SK-N-SH (cell line): ENCODE data around the gene MAP4K4. TPM values are rescaled to one million over a fixed set of nuclear protein-coding genes. Genes with fewer than 3 reads are reported as not detected.

Experiments used
- CTCF ChIA-PET: fragments of 300-600, 350-600 bp; formaldehyde crosslinking; extraction: SDS; loops from one replicate; lab custom pipeline; 2021; lab: Yijun Ruan, JAX
- POLR2A ChIA-PET: fragments of 350-600 bp; sonication (Branson Sonifier 250); formaldehyde crosslinking; extraction: SDS; loops from one replicate; lab custom pipeline; 2020; ENCODE audit warnings: antibody characterized with exemption, inconsistent platforms; lab: Yijun Ruan, JAX
- DNase-seq: peaks from one replicate; pipeline ENCODE4 v3.0.0; 2012
- H2AFZ ChIP-seq: fragments of 200-600 bp; sonication (generic); 2 replicates; pipeline ENCODE4 v1.8.1; 2016; ENCODE audit warnings: antibody characterized with exemption, mild to moderate bottlenecking, low read depth
- H3F3A ChIP-seq: fragments of 200-600 bp; sonication (generic); replicated peaks from 2 replicates; pipeline ENCODE3; 2016; ENCODE audit warnings: antibody characterized with exemption, mild to moderate bottlenecking; ENCODE audit not compliant: insufficient read depth
- H3K27ac ChIP-seq, 2 experiments: fragments of 200-500 bp in 1 of 2; fragments of 200-600 bp in 1 of 2; sonication (Bioruptor generic) in 1 of 2; sonication (generic), shearing (Covaris generic) in 1 of 2; 2 replicates each; pipeline versions ENCODE4 v1.5.1 to v1.6.1; 2014 to 2016; ENCODE audit warnings: low read depth in 2 of 2, inconsistent platforms in 1 of 2, low read length in 1 of 2, mild to moderate bottlenecking in 1 of 2, mixed read lengths in 1 of 2
- H3K27me3 ChIP-seq: fragments of 200-600 bp; sonication (generic), shearing (Covaris generic); 2 replicates; pipeline ENCODE4 v1.6.1; 2016; ENCODE audit warnings: mixed run types; ENCODE audit not compliant: insufficient read depth
- H3K36me3 ChIP-seq, 2 experiments: fragments of 200-500 bp in 1 of 2; fragments of 200-600 bp in 1 of 2; sonication (Bioruptor generic) in 1 of 2; sonication (generic) in 1 of 2; replicated peaks in 1 of 2; 2 replicates each; pipeline versions ENCODE3 to v1.5.1; 2014 to 2016; ENCODE audit warnings: low read length in 1 of 2, mild to moderate bottlenecking in 1 of 2; ENCODE audit not compliant: insufficient read depth in 2 of 2, control insufficient read depth in 1 of 2
- H3K4me1 ChIP-seq, 2 experiments: fragments of 200-500 bp in 1 of 2; fragments of 200-600 bp in 1 of 2; sonication (Bioruptor generic) in 1 of 2; sonication (generic), shearing (Covaris generic) in 1 of 2; 2 replicates each; pipeline versions ENCODE4 v1.5.1 to v1.6.1; 2014 to 2016; ENCODE audit warnings: low read depth in 1 of 2, low read length in 1 of 2, mixed run types in 1 of 2; ENCODE audit not compliant: insufficient read depth in 2 of 2, control insufficient read depth in 1 of 2
- H3K4me2 ChIP-seq: fragments of 200-600 bp; sonication (generic), shearing (Covaris generic); 2 replicates; pipeline ENCODE4 v1.6.1; 2017; ENCODE audit warnings: mixed run types
- H3K4me3 ChIP-seq, 2 experiments: fragments of 200-500 bp in 1 of 2; fragments of 200-600 bp in 1 of 2; sonication (Bioruptor generic) in 1 of 2; sonication (generic), shearing (Covaris generic) in 1 of 2; 2 replicates each; pipeline versions ENCODE4 v1.5.1 to v1.8.1; 2014 to 2016; ENCODE audit warnings: low read depth in 2 of 2, inconsistent platforms in 1 of 2, low read length in 1 of 2, mild to moderate bottlenecking in 1 of 2, mixed read lengths in 1 of 2, moderate library complexity in 1 of 2
- H3K79me2 ChIP-seq: fragments of 200-600 bp; sonication (generic); 2 replicates; pipeline ENCODE4 v1.8.1; 2017; ENCODE audit warnings: mild to moderate bottlenecking; ENCODE audit not compliant: insufficient read depth
- H3K9ac ChIP-seq: fragments of 200-600 bp; sonication (generic); 2 replicates; pipeline ENCODE4 v1.6.1; 2017; ENCODE audit warnings: mixed run types
- H3K9me2 ChIP-seq: fragments of 200-600 bp; sonication (generic); 2 replicates; pipeline ENCODE4 v1.6.1; 2017; ENCODE audit warnings: mixed run types
- H3K9me3 ChIP-seq: fragments of 200-600 bp; sonication (generic); 2 replicates; pipeline ENCODE4 v1.6.1; 2017; ENCODE audit warnings: mixed run types, mild to moderate bottlenecking, moderate library complexity
- H4K20me1 ChIP-seq: fragments of 200-600 bp; sonication (generic); 2 replicates; pipeline ENCODE4 v1.6.1; 2017; ENCODE audit warnings: mild to moderate bottlenecking, mixed run types; ENCODE audit not compliant: insufficient read depth
- CHD2 ChIP-seq: fragments of 150-350 bp; IDR thresholded peaks from 2 replicates; pipeline ENCODE4 v1.6.1; 2018; ENCODE audit warnings: low read length; ENCODE audit not compliant: partially characterized antibody
- ELF1 ChIP-seq: IDR thresholded peaks from 2 replicates; pipeline ENCODE4 v1.4.0; 2012
- EP300 ChIP-seq, 2 experiments: IDR thresholded peaks; 2 replicates each; pipeline versions ENCODE4 v1.4.0 to v1.6.1; 2012; ENCODE audit warnings: borderline replicate concordance in 1 of 2, low read depth in 1 of 2, low read length in 1 of 2
- EZH2phosphoT487 ChIP-seq: fragments of 200-600 bp; sonication (generic); IDR thresholded peaks from 2 replicates; pipeline ENCODE4 v1.6.1; 2017; ENCODE audit warnings: low read depth, mixed run types, mild to moderate bottlenecking, antibody characterized with exemption, moderate library complexity, borderline replicate concordance
- FOXJ3 ChIP-seq: sonication (generic); formaldehyde crosslinking; IDR thresholded peaks from 2 replicates; pipeline ENCODE4 v1.5.1; 2020; ENCODE audit warnings: mild to moderate bottlenecking, missing genetic modification reagents
- FOXM1 ChIP-seq: IDR thresholded peaks from 2 replicates; pipeline ENCODE4 v1.4.0; 2012; ENCODE audit warnings: low read depth, mild to moderate bottlenecking
- MXI1 ChIP-seq: IDR thresholded peaks from 2 replicates; pipeline ENCODE4 v1.6.1; 2012; ENCODE audit warnings: mild to moderate bottlenecking, low read depth, low read length, improper control_type of control experiment
- NFIC ChIP-seq: IDR thresholded peaks from 2 replicates; pipeline ENCODE4 v1.4.0; 2012; ENCODE audit warnings: borderline replicate concordance
- RAD21 ChIP-seq: IDR thresholded peaks from 2 replicates; pipeline ENCODE4 v1.6.1; 2012; ENCODE audit warnings: mild to moderate bottlenecking, low read length
- SMC3 ChIP-seq: IDR thresholded peaks from 2 replicates; pipeline ENCODE4 v1.6.1; 2012; ENCODE audit warnings: low read depth, low read length, improper control_type of control experiment
- TCF12 ChIP-seq: IDR thresholded peaks from 2 replicates; pipeline ENCODE4 v1.4.0; 2012
- TEAD4 ChIP-seq: IDR thresholded peaks from 2 replicates; pipeline ENCODE4 v1.4.0; 2012; ENCODE audit warnings: mild to moderate bottlenecking, borderline replicate concordance; ENCODE audit not compliant: insufficient read depth
- YY1 ChIP-seq: IDR thresholded peaks from 2 replicates; pipeline ENCODE4 v1.4.0; 2012; ENCODE audit warnings: low read depth, mild to moderate bottlenecking
- WGBS: methylation state at CpG from one replicate; pipeline ENCODE4 v1.1.6; 2017; ENCODE audit warnings: low lambda C conversion rate; 5-methylcytosine and 5-hydroxymethylcytosine counted together
- polyA plus RNA-seq, 3 experiments: library from polyadenylated mRNA; depleted of rRNA; stranded (reverse); fragments of >200 nt; gene quantifications; 2 replicates each; pipeline ENCODE4 v1.2.3, GENCODE V29; 2012
- TF ChIP-seq, protein P1 (sequence below): IDR thresholded peaks from 2 replicates; pipeline ENCODE4 v1.4.0; 2012; ENCODE audit warnings: low read depth, borderline replicate concordance
- TF ChIP-seq, protein P2 (sequence below): fragments of 150-350 bp; IDR thresholded peaks from 2 replicates; pipeline ENCODE4 v1.6.1; 2017; ENCODE audit warnings: antibody characterized with exemption, low read length, low read depth, borderline replicate concordance
- TF ChIP-seq, protein P3 (sequence below): fragments of 150-350 bp; IDR thresholded peaks from 2 replicates; pipeline ENCODE4 v1.6.1; 2016; ENCODE audit warnings: mild to moderate bottlenecking, low read depth, low read length
- TF ChIP-seq, protein P4 (sequence below): fragments of 200-600 bp; sonication (generic); IDR thresholded peaks from 2 replicates; pipeline ENCODE4 v1.6.1; 2017; ENCODE audit warnings: antibody characterized with exemption, mild to moderate bottlenecking, moderate library complexity
- TF ChIP-seq, protein P5 (sequence below): IDR thresholded peaks from 2 replicates; pipeline ENCODE4 v1.4.0; 2012; ENCODE audit warnings: low read depth

MAP4K4 gene
- polyA plus RNA-seq, 1 of the 3 experiments (the other 2 are of a cell fraction) = 72.9 TPM

DNA sequence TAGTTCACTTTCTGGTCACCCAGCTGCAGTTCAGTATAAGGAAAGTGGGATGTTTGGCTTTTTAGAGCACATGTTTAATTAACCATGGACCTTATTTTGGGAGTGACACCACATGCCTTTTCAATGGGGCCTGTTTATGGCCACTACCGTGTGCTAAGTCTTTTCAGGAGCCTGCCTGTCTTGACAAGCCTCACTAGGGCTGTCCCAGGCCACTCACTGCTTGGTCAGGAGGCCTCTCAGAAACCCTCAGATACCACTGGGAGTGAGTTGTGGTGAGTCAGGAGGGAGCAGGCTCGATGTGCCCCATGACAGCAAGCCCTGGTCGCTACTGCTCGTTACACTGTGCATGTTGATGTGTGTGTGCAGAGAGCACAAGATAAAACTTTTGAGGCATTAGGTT, 123.0 kb downstream of the MAP4K4 start:
- Histone ChIP-seq H3K27ac (peak overlapping the region; percentile 28 to 78; a peak in 3 of 4 replicates), H3K9ac (no peak overlapping the region), H3K4me1 (peaks cover 38 to 55% of the 10 kb centered on the region in 2 experiments), H3K9me3 (no peaks in the 10 kb centered on the region), H3K4me3 (no peak overlapping the region), H3K27me3 (no peaks in the 10 kb centered on the region), H4K20me1 (peaks cover 88% of the 10 kb centered on the region), H3F3A (peaks cover 21% of the 10 kb centered on the region), H3K79me2 (peaks cover 98% of the 10 kb centered on the region), H2AFZ (no peak overlapping the region), H3K4me2 (peak overlapping the region; percentile 17), H3K9me2 (no peaks in the 10 kb centered on the region), H3K36me3 (peaks cover 4 to 16% of the 10 kb centered on the region in 2 experiments)
- POLR2A ChIA-PET = no interaction called here
- 84% methylated on average over 4 of the region's 4 CpGs for WGBS
- TF ChIP-seq, protein P1, sequence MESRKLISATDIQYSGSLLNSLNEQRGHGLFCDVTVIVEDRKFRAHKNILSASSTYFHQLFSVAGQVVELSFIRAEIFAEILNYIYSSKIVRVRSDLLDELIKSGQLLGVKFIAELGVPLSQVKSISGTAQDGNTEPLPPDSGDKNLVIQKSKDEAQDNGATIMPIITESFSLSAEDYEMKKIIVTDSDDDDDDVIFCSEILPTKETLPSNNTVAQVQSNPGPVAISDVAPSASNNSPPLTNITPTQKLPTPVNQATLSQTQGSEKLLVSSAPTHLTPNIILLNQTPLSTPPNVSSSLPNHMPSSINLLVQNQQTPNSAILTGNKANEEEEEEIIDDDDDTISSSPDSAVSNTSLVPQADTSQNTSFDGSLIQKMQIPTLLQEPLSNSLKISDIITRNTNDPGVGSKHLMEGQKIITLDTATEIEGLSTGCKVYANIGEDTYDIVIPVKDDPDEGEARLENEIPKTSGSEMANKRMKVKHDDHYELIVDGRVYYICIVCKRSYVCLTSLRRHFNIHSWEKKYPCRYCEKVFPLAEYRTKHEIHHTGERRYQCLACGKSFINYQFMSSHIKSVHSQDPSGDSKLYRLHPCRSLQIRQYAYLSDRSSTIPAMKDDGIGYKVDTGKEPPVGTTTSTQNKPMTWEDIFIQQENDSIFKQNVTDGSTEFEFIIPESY = no peak
- TF ChIP-seq MXI1 = no peak
- TF ChIP-seq, protein P2, sequence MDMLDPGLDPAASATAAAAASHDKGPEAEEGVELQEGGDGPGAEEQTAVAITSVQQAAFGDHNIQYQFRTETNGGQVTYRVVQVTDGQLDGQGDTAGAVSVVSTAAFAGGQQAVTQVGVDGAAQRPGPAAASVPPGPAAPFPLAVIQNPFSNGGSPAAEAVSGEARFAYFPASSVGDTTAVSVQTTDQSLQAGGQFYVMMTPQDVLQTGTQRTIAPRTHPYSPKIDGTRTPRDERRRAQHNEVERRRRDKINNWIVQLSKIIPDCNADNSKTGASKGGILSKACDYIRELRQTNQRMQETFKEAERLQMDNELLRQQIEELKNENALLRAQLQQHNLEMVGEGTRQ = no peak
- TF ChIP-seq, protein P3, sequence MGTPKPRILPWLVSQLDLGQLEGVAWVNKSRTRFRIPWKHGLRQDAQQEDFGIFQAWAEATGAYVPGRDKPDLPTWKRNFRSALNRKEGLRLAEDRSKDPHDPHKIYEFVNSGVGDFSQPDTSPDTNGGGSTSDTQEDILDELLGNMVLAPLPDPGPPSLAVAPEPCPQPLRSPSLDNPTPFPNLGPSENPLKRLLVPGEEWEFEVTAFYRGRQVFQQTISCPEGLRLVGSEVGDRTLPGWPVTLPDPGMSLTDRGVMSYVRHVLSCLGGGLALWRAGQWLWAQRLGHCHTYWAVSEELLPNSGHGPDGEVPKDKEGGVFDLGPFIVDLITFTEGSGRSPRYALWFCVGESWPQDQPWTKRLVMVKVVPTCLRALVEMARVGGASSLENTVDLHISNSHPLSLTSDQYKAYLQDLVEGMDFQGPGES = no peak
- no peak for TF ChIP-seq SMC3
- no peak for TF ChIP-seq RAD21
- TF ChIP-seq ELF1 = no peak
- no peak for TF ChIP-seq NFIC
- TF ChIP-seq, protein P4, sequence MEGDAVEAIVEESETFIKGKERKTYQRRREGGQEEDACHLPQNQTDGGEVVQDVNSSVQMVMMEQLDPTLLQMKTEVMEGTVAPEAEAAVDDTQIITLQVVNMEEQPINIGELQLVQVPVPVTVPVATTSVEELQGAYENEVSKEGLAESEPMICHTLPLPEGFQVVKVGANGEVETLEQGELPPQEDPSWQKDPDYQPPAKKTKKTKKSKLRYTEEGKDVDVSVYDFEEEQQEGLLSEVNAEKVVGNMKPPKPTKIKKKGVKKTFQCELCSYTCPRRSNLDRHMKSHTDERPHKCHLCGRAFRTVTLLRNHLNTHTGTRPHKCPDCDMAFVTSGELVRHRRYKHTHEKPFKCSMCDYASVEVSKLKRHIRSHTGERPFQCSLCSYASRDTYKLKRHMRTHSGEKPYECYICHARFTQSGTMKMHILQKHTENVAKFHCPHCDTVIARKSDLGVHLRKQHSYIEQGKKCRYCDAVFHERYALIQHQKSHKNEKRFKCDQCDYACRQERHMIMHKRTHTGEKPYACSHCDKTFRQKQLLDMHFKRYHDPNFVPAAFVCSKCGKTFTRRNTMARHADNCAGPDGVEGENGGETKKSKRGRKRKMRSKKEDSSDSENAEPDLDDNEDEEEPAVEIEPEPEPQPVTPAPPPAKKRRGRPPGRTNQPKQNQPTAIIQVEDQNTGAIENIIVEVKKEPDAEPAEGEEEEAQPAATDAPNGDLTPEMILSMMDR = no peak
- no peak for TF ChIP-seq EZH2phosphoT487
- TF ChIP-seq FOXJ3 (CRISPR knock-in tag) = no peak
- no peak for TF ChIP-seq CHD2
- no peak for TF ChIP-seq YY1
- TF ChIP-seq EP300 (IDR thresholded peaks at IDR 0.05; ENCODE audit: borderline replicate concordance in 1 of 2, low read depth in 1 of 2, low read length in 1 of 2) = no peak
- no peak for TF ChIP-seq FOXM1
- no peak for TF ChIP-seq TEAD4
- TF ChIP-seq, protein P5, sequence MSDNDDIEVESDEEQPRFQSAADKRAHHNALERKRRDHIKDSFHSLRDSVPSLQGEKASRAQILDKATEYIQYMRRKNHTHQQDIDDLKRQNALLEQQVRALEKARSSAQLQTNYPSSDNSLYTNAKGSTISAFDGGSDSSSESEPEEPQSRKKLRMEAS = no peak
- no peak for TF ChIP-seq TCF12
- DNase-seq = no peak
- CTCF ChIA-PET = interaction anchor here (3.7 kb wide), 1 partner anchor 10 kb away, joined by 18 read pairs; no protein-coding TSS in a partner anchor
